ENCODE results near the gene HLA-DMA.
"Not testable (repeated sequence)": the region's sequence is repeated elsewhere in the genome, so short reads cannot be mapped to it uniquely, and the experiment has no call there.

DNA sequence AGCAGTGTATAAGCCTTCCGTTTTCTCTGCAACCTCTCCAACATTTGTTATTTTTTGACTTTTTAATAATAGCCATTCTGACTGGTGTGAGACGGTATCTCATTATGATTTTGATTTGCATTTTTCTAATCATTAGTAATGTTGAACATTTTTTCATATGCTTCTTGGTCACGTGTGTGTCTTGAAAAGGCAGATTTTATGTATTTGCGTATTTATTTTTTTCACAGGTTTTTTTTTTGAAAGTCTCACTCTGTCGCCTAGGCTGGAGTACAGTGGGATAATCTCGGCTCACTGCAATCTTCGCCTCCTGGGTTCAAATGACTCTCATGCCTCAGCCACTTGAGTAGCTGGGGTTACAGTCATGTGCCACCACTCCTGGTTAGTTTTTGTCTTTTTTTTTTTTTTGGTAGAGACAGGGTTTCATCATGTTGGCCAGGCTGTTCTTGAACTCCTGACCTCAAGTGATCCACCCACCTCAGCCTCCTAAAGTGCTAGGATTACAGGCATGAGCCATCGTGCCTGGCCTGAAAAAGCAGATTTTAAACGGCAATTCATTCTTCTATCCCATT lies 10.3 kb downstream of the HLA-DMA start:
- TF ChIP-seq POLR2A, CTCF, EP300 (IDR thresholded peaks at IDR 0.05): not testable (repeated sequence)
